ENCODE results near the gene TMEM44.
"Not testable (repeated sequence)": the region's sequence is repeated elsewhere in the genome, so short reads cannot be mapped to it uniquely, and the experiment has no call there.

TMEM44 gene

GRCh38 chr3:194554473-194555123 is 78.6 kb downstream of the TMEM44 start:
- DNase-seq (ENCODE audit: low read depth): no peak

- DNase-seq (ENCODE audit: low read depth): no peak
These were observed 80.8 kb downstream of the TMEM44 start for GRCh38 chr3:194552327-194552949.

GRCh38 chr3:194549853-194550252 is 83.4 kb downstream of the TMEM44 start:
- no peak for DNase-seq (ENCODE audit: low read depth)

GRCh38 chr3:194548346-194549321 is 84.6 kb downstream of the TMEM44 start:
- no peak for DNase-seq (ENCODE audit: low read depth)

- DNase-seq (ENCODE audit: low read depth): no peak
These were observed 86.2 kb downstream of the TMEM44 start for GRCh38 chr3:194547042-194547441.

- DNase-seq (ENCODE audit: low read depth): not testable (repeated sequence)
These were observed 87.7 kb downstream of the TMEM44 start for GRCh38 chr3:194545538-194545937.

GRCh38 chr3:194543550-194543949 is 89.7 kb downstream of the TMEM44 start:
- DNase-seq (ENCODE audit: low read depth): no peak

GRCh38 chr3:194541483-194541882 is 91.7 kb downstream of the TMEM44 start:
- DNase-seq (ENCODE audit: low read depth): no peak

GRCh38 chr3:194540274-194540905 is 92.8 kb downstream of the TMEM44 start:
- no peak for DNase-seq (ENCODE audit: low read depth)

GRCh38 chr3:194539498-194539897 is 93.7 kb downstream of the TMEM44 start:
- no peak for DNase-seq (ENCODE audit: low read depth)

GRCh38 chr3:194537732-194538247 is 95.4 kb downstream of the TMEM44 start:
- no peak for DNase-seq (ENCODE audit: low read depth)
